Thoracic aorta (tissue), 2 donors: ENCODE data around the gene ETV5. TPM values are rescaled to one million over a fixed set of nuclear protein-coding genes. Genes with fewer than 3 reads are reported as not detected.

Source experiments
- ATAC-seq: fragments of 150-250 bp; one replicate; pipeline ENCODE4 v1.8.0; 2017; ENCODE audit warnings: low read depth; ENCODE audit not compliant: insufficient number of reproducible peaks, low FRiP score
- DNase-seq: peaks from one replicate; pipeline ENCODE4 v3.0.0-alpha.2; 2020; ENCODE audit warnings: low spot score
- H3K27ac ChIP-seq, 2 donors: fragments of 200-600 bp; sonication (generic); 1 replicate in 1 of 2; 2 replicates in 1 of 2; pipeline ENCODE4 v1.5.1; 2016; ENCODE audit warnings: mild to moderate bottlenecking in 2 of 2, moderate library complexity in 2 of 2
- H3K27me3 ChIP-seq: fragments of 200-600 bp; sonication (generic); replicated peaks from 2 replicates; pipeline ENCODE4 v1.6.0; 2016; ENCODE audit warnings: mild to moderate bottlenecking; ENCODE audit not compliant: insufficient read depth
- H3K36me3 ChIP-seq: fragments of 200-600 bp; sonication (generic); one replicate; pipeline ENCODE4 v1.5.1; 2016
- H3K4me1 ChIP-seq, 2 donors: fragments of 200-600 bp; sonication (generic); 1 replicate in 1 of 2; 2 replicates in 1 of 2; pipeline versions ENCODE4 v1.5.1 to v1.6.0; 2016; ENCODE audit warnings: low read depth in 2 of 2, mild to moderate bottlenecking in 1 of 2; ENCODE audit not compliant: control insufficient read depth in 1 of 2
- H3K4me3 ChIP-seq: fragments of 200-600 bp; sonication (generic); 2 replicates; pipeline ENCODE4 v1.5.1; 2016; ENCODE audit warnings: mild to moderate bottlenecking
- H3K9me3 ChIP-seq: fragments of 200-600 bp; sonication (generic); 2 replicates; pipeline ENCODE4 v1.5.1; 2016
- total RNA-seq, 2 donors: library from RNA; depleted of rRNA; stranded (reverse); fragments of >200 nt; gene quantifications; one replicate each; pipeline versions ENCODE4 v1.1.0 to v1.2.3, GENCODE V29; 2016
- TF ChIP-seq, protein P1 (sequence below): fragments of 200-600 bp; sonication (generic); IDR thresholded peaks from one replicate; pipeline ENCODE4 v1.5.1; 2019; ENCODE audit warnings: antibody characterized with exemption

ETV5 gene
- total RNA-seq, 2 donors from 2014 or later, result 43.6 to 362 TPM

DNA sequence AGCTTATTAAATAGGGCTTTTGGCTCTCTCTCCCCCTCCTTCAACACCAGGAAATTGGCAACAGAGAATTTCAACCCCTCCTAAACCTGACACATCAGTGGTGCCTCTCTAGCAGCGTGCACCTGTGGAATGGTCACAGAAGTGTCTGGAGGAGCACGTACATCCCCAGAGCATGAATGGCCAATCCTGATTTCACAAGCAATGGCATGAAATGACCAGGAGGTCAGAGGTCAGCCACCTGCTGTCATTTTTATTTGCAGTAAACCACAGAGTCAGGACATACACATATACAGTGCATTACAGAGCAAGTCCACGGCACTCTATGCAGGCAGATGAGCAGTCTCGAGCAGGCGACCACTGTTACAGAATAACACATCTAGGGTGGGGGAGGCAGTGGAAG is 25.1 kb upstream of the ETV5 start:
- H3K27me3 ChIP-seq, result no peaks in the 10 kb centered on the region
- ATAC-seq, result no peak
- H3K4me1 ChIP-seq, result no peaks in the 10 kb centered on the region
- no peak overlapping the region for H3K4me3 ChIP-seq
- TF ChIP-seq, protein P1, sequence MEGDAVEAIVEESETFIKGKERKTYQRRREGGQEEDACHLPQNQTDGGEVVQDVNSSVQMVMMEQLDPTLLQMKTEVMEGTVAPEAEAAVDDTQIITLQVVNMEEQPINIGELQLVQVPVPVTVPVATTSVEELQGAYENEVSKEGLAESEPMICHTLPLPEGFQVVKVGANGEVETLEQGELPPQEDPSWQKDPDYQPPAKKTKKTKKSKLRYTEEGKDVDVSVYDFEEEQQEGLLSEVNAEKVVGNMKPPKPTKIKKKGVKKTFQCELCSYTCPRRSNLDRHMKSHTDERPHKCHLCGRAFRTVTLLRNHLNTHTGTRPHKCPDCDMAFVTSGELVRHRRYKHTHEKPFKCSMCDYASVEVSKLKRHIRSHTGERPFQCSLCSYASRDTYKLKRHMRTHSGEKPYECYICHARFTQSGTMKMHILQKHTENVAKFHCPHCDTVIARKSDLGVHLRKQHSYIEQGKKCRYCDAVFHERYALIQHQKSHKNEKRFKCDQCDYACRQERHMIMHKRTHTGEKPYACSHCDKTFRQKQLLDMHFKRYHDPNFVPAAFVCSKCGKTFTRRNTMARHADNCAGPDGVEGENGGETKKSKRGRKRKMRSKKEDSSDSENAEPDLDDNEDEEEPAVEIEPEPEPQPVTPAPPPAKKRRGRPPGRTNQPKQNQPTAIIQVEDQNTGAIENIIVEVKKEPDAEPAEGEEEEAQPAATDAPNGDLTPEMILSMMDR, result no peak
- no peak overlapping the region for H3K27ac ChIP-seq
- no peak for DNase-seq
- no peaks in the 10 kb centered on the region for H3K36me3 ChIP-seq
- no peaks in the 10 kb centered on the region for H3K9me3 ChIP-seq

DNA sequence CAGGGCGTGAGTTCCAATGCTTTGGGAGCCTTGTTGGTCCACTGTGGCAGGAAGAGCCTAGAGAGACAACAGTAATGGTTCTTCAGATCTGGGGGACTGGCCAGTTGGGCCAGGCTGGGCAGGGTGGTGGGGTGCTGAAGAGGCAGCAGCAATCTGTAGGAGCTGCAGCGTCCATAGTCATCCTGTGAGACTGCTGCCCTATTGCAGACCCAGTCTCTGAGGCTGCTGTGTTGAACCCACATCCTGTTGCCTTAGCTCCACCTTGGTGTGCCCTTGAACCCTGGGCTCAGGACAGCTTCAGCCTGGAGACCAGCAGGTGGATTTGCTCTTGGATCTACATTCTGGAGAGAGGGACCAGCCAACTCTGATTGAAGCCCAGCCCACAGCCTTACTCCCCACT is 23.6 kb upstream of the ETV5 start:
- Histone ChIP-seq H3K27ac (no peak overlapping the region), H3K4me3 (no peak overlapping the region), H3K36me3 (no peaks in the 10 kb centered on the region), H3K27me3 (no peaks in the 10 kb centered on the region), H3K9me3 (no peaks in the 10 kb centered on the region), H3K4me1 (no peaks in the 10 kb centered on the region)
- DNase-seq (no peak), ATAC-seq (no peak)
- TF ChIP-seq, protein P1, result no peak

DNA sequence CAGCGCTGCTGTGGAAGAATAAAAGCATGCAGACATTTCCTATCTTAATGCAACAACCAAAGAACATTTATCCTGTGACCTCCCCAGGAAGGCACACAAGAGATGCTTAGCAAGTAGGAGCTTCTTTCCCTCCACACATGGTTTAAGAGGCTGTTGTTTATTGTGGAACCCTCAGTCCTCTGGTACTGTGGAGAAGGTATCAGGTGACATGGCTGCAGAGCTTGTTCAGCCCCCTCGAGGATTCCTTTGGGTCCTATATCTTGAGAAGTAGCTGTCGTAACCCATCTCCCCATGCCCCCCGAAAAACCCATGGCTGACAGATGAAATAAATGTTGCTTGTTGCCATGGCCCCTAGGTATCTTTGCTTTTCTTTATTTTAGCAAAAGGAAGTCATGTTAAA is 20.3 kb upstream of the ETV5 start:
- H3K4me1 ChIP-seq, result no peaks in the 10 kb centered on the region
- H3K27ac ChIP-seq, result no peak overlapping the region
- no peaks in the 10 kb centered on the region for H3K9me3 ChIP-seq
- no peak overlapping the region for H3K4me3 ChIP-seq
- TF ChIP-seq, protein P1, result no peak
- H3K27me3 ChIP-seq, result no peaks in the 10 kb centered on the region
- DNase-seq (no peak), ATAC-seq (no peak)
- no peaks in the 10 kb centered on the region for H3K36me3 ChIP-seq

DNA sequence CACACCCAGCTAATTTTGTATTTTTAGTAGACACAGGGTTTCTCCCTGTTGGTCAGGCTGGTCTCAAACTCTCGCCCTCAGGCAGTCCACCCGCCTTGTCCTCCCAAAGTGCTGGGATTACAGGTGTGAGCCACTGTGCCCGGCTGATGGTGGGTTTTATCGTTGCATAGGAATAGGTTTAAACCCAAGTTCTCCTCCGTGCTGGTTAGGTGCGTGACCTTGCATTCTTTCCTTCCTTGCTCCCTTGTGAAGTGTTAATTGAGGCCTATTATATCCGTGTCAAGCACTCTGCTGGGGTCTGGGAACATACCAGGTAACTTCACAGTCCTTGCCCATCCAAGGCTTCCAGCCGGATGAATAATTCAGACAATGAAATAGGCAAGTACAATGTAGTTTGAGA is 19.3 kb upstream of the ETV5 start:
- TF ChIP-seq, protein P1, result no peak

DNA sequence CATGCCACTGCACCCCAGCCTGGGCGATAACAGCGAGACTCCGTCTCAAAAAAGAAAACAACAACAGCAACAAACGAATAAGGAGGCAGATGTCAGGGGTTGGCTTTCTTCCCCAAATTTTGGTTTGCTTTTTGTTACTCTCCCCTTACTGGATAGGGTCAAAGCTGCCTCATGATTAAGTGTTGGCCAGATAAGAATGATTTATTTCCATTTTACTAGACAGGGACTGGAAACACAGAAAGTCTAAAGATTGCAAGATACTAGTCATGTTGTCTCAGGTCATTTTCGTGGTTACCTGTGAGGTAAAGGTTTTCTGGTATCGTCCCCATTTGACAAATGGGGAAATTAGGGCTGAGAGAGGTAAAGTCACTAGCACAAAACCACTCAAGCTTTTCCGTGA is 18.6 kb upstream of the ETV5 start:
- Histone ChIP-seq H3K27ac (no peak overlapping the region), H3K36me3 (no peaks in the 10 kb centered on the region), H3K9me3 (no peaks in the 10 kb centered on the region), H3K4me3 (no peak overlapping the region), H3K27me3 (no peaks in the 10 kb centered on the region), H3K4me1 (peaks cover 0 to under 1% of the 10 kb centered on the region in 2 donors)
- ATAC-seq (no peak), DNase-seq (no peak)
- TF ChIP-seq, protein P1, result no peak

More for the DNA sequence above, 19.3 kb upstream of the ETV5 start:
- DNase-seq, result no peak
- H3K27ac ChIP-seq, result no peak overlapping the region
- no peak overlapping the region for H3K4me3 ChIP-seq
- H3K9me3 ChIP-seq, result no peaks in the 10 kb centered on the region
- no peaks in the 10 kb centered on the region for H3K36me3 ChIP-seq
- no peaks in the 10 kb centered on the region for H3K4me1 ChIP-seq
- no peaks in the 10 kb centered on the region for H3K27me3 ChIP-seq
- no peak for ATAC-seq
